BLaER1 treated with 17β-estradiol and CSF1 and Interleukin-3, amounts not matched to agents 10 nM and 100 nM (cell line): ENCODE data around the gene DLG2.

Experiments
- H3K27ac ChIP-seq, 11 experiments: shearing (Covaris generic); formaldehyde crosslinking; 2 replicates each; pipeline ENCODE4 v1.8.1; 2022
- H3K27me3 ChIP-seq, 11 experiments: shearing (Covaris generic); formaldehyde crosslinking; 2 replicates each; pipeline ENCODE4 v1.8.1; 2022
- H3K36me3 ChIP-seq, 11 experiments: shearing (Covaris generic); formaldehyde crosslinking; 2 replicates each; pipeline ENCODE4 v1.8.1; 2022
- H3K4me1 ChIP-seq, 10 experiments: shearing (Covaris generic); formaldehyde crosslinking; 2 replicates each; pipeline ENCODE4 v1.8.1; 2022
- H3K4me2 ChIP-seq, 11 experiments: shearing (Covaris generic); formaldehyde crosslinking; 2 replicates each; pipeline ENCODE4 v1.8.1; 2022
- H3K4me3 ChIP-seq, 10 experiments: shearing (Covaris generic); formaldehyde crosslinking; 2 replicates each; pipeline ENCODE4 v1.8.1; 2022
- H3K9ac ChIP-seq, 11 experiments: shearing (Covaris generic); formaldehyde crosslinking; 2 replicates each; pipeline ENCODE4 v1.8.1; 2022
- H3K9me3 ChIP-seq, 11 experiments: shearing (Covaris generic); formaldehyde crosslinking; replicated peaks in 1 of 11; 2 replicates each; pipeline ENCODE4 v1.8.1; 2022
- H4K20me1 ChIP-seq, 11 experiments: shearing (Covaris generic); formaldehyde crosslinking; 2 replicates each; pipeline ENCODE4 v1.8.1; 2022
- Cebpa-rat ChIP-seq, 11 experiments: shearing (Covaris generic); IDR thresholded peaks; 2 replicates each; pipeline ENCODE4 v1.8.1; 2022

The DLG2 gene

DNA sequence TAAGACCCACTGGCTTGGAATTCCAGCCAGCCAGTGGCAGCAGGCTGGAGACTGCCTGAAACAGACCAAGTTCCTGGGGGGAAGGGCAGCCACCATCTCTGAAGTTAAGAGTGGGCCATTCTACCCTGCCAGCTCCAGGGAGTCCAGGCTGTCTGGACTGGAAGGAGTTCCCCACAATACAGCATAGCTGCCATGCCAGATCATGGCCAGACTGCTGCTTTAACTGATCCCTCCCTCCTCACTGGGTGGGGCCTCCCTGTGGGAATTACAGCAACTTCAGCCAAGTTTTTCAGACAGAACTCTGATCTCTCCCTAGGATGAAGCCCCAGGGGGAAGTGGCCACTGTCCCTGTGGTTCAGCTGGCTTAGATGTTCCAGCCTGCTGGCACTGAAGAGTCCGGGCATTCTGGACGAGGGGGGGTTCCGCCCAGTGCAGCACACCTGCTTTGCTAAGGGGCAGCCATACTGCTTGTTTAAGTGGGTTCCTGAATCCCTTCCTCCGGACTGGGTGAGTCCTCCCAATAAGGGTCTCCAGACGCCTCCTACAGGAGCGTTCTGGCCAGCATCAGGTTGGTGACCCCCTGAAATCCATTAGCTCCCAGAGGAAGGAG is 455.4 kb downstream of the DLG2 start:
- Histone ChIP-seq H3K27me3 (no peaks in the 10 kb centered on the region), H3K4me1 (no peaks in the 10 kb centered on the region), H3K4me3 (no peak overlapping the region), H3K9me3 (peaks cover 0 to 25% (median 6%) of the 10 kb centered on the region in 11 experiments; a peak in 7 of 22 replicates), H3K4me2 (no peak overlapping the region), H3K27ac (no peak overlapping the region), H3K9ac (no peak overlapping the region), H4K20me1 (no peaks in the 10 kb centered on the region), H3K36me3 (no peaks in the 10 kb centered on the region)
- no peak for TF ChIP-seq Cebpa-rat (IDR thresholded peaks at IDR 0.05)

- no peaks in the 10 kb centered on the region for H3K27me3 ChIP-seq
- no peaks in the 10 kb centered on the region for H4K20me1 ChIP-seq
- H3K36me3 ChIP-seq, result no peaks in the 10 kb centered on the region
- TF ChIP-seq Cebpa-rat (IDR thresholded peaks at IDR 0.05), result no peak
- no peaks in the 10 kb centered on the region for H3K4me1 ChIP-seq
- H3K9me3 ChIP-seq, result peaks cover 0 to 14% (median 4%) of the 10 kb centered on the region in 11 experiments; a peak in 7 of 22 replicates
- H3K4me2 ChIP-seq, result no peak overlapping the region
- H3K27ac ChIP-seq, result no peak overlapping the region
- H3K4me3 ChIP-seq, result no peak overlapping the region
- no peak overlapping the region for H3K9ac ChIP-seq
Measured at GRCh38 chr11:85170184-85170583, 457.0 kb downstream of the DLG2 start.

DNA sequence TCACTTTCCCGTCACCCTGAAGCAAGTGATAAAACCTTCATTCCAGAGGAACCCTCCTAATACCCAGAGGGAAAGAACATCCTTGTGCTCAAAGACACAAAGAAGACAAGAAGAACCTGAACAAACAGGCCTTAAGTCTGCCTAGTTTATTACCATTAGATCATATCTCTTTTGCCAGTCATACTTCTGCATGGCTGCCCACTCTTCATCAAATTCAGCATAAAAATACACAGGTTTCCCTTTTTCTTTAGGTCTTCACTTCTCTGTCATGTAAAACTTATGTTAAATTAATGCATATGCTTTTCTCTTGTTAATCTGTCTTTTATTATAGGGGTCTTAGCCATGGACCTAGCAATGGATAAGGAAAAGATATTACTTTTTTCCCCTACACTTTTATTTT is 459.7 kb downstream of the DLG2 start:
- Histone ChIP-seq H3K27ac (no peak overlapping the region), H3K9me3 (0 out of 22 replicates have a peak, but pooled peaks cover 0 to 6% (median 0%) of the 10 kb centered on the region in 11 experiments), H3K9ac (no peak overlapping the region), H3K36me3 (no peaks in the 10 kb centered on the region), H3K4me3 (no peak overlapping the region), H3K4me1 (no peaks in the 10 kb centered on the region), H3K4me2 (no peak overlapping the region), H3K27me3 (no peaks in the 10 kb centered on the region), H4K20me1 (no peaks in the 10 kb centered on the region)
- no peak for TF ChIP-seq Cebpa-rat (IDR thresholded peaks at IDR 0.05)

DNA sequence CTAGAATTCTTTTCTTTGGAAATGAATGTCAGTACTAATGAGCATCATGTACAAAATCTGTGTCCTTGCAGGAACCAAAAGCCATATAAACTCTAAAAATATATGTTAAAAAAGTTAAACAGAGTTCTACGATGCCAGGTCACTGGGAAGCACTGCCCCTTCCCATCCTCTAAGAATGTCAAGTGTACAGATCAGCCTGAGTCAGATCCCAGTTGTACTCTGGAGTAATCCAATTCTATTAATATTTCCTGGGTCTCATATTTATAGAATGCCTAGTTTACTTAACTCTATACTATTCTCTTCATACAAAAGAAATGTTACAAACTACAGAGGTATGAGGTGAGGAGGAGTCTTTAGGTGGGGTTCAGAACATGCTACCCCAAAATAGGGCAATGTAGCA is 460.1 kb downstream of the DLG2 start:
- no peak for TF ChIP-seq Cebpa-rat (IDR thresholded peaks at IDR 0.05)
- no peak overlapping the region for H3K27ac ChIP-seq
- H3K36me3 ChIP-seq, result no peaks in the 10 kb centered on the region
- no peaks in the 10 kb centered on the region for H3K4me1 ChIP-seq
- no peak overlapping the region for H3K4me3 ChIP-seq
- no peak overlapping the region for H3K4me2 ChIP-seq
- no peaks in the 10 kb centered on the region for H4K20me1 ChIP-seq
- no peaks in the 10 kb centered on the region for H3K27me3 ChIP-seq
- no peak overlapping the region for H3K9ac ChIP-seq
- 0 out of 22 replicates have a peak, but pooled peaks cover 0 to 6% (median 0%) of the 10 kb centered on the region in 11 experiments for H3K9me3 ChIP-seq

GRCh38 chr11:85165819-85166218 is 461.3 kb downstream of the DLG2 start:
- H3K27ac ChIP-seq, result no peak overlapping the region
- H3K27me3 ChIP-seq, result no peaks in the 10 kb centered on the region
- TF ChIP-seq Cebpa-rat (IDR thresholded peaks at IDR 0.05), result no peak
- no peaks in the 10 kb centered on the region for H3K4me1 ChIP-seq
- no peak overlapping the region for H3K4me2 ChIP-seq
- H4K20me1 ChIP-seq, result no peaks in the 10 kb centered on the region
- H3K36me3 ChIP-seq, result no peaks in the 10 kb centered on the region
- no peak overlapping the region for H3K4me3 ChIP-seq
- no peak overlapping the region for H3K9ac ChIP-seq
- H3K9me3 ChIP-seq, result no peaks in the 10 kb centered on the region

GRCh38 chr11:85164743-85165142 is 462.4 kb downstream of the DLG2 start:
- Histone ChIP-seq H3K4me3 (no peak overlapping the region), H3K9me3 (no peaks in the 10 kb centered on the region), H3K27ac (no peak overlapping the region), H3K4me2 (no peak overlapping the region), H3K9ac (no peak overlapping the region), H3K27me3 (no peaks in the 10 kb centered on the region), H3K36me3 (no peaks in the 10 kb centered on the region), H4K20me1 (no peaks in the 10 kb centered on the region), H3K4me1 (no peaks in the 10 kb centered on the region)
- no peak for TF ChIP-seq Cebpa-rat (IDR thresholded peaks at IDR 0.05)

DNA sequence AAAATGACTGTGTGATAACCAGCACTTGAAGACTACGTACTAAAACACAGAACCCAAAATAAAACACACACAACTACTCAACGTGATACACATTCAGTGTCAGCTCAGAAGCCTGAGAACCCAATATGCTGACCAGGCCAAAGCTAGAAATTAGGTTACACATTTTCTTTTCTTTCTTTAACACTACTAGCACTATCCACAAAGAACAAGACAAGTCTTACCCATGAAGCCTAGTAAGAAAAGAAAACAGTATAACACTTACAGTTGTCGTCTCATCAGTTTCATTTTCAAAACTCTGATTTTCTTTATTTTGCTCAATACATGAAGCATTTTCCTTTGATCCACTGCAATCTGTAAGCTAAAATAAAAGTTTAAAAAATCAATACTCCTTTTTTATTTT is 472.9 kb downstream of the DLG2 start:
- no peak for TF ChIP-seq Cebpa-rat (IDR thresholded peaks at IDR 0.05)
- H3K4me1 ChIP-seq, result no peaks in the 10 kb centered on the region
- H3K4me3 ChIP-seq, result no peak overlapping the region
- peaks cover 0 to 32% (median 0%) of the 10 kb centered on the region in 11 experiments; a peak in 5 of 22 replicates for H3K9me3 ChIP-seq
- no peak overlapping the region for H3K27ac ChIP-seq
- H4K20me1 ChIP-seq, result no peaks in the 10 kb centered on the region
- no peak overlapping the region for H3K4me2 ChIP-seq
- H3K9ac ChIP-seq, result no peak overlapping the region
- H3K36me3 ChIP-seq, result no peaks in the 10 kb centered on the region
- H3K27me3 ChIP-seq, result no peaks in the 10 kb centered on the region

DNA sequence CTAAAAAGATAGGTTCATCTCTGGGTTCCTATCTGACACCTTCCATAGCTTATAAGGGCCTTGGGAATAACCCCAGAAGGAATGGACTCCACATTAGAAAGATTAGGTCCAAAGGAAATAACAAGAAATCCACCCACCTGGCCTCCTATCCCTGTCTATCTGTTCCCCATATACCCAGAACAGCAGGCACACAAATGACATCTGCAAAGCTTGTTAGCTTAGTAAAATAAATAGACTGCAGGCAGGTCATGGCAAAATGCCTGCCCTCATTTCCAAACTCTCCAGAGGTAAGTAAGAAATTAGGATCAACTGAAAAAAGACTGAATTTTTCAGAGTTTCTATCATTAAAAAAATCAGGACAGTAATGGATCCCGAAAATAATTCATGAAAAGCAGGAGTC is 489.5 kb downstream of the DLG2 start:
- no peak overlapping the region for H3K9ac ChIP-seq
- H3K4me2 ChIP-seq, result no peak overlapping the region
- no peak for TF ChIP-seq Cebpa-rat (IDR thresholded peaks at IDR 0.05)
- no peaks in the 10 kb centered on the region for H3K36me3 ChIP-seq
- H3K27ac ChIP-seq, result no peak overlapping the region
- H3K9me3 ChIP-seq, result peaks cover 0 to 7% (median 5%) of the 10 kb centered on the region in 11 experiments; a peak in 7 of 22 replicates
- no peak overlapping the region for H3K4me3 ChIP-seq
- no peaks in the 10 kb centered on the region for H3K27me3 ChIP-seq
- no peaks in the 10 kb centered on the region for H3K4me1 ChIP-seq
- no peaks in the 10 kb centered on the region for H4K20me1 ChIP-seq

GRCh38 chr11:85133636-85134035 is 493.5 kb downstream of the DLG2 start:
- Histone ChIP-seq H3K27me3 (no peaks in the 10 kb centered on the region), H3K9me3 (no peaks in the 10 kb centered on the region), H3K9ac (no peak overlapping the region), H4K20me1 (no peaks in the 10 kb centered on the region), H3K4me3 (no peak overlapping the region), H3K27ac (no peak overlapping the region), H3K4me1 (no peaks in the 10 kb centered on the region), H3K4me2 (no peak overlapping the region), H3K36me3 (no peaks in the 10 kb centered on the region)
- no peak for TF ChIP-seq Cebpa-rat (IDR thresholded peaks at IDR 0.05)

DNA sequence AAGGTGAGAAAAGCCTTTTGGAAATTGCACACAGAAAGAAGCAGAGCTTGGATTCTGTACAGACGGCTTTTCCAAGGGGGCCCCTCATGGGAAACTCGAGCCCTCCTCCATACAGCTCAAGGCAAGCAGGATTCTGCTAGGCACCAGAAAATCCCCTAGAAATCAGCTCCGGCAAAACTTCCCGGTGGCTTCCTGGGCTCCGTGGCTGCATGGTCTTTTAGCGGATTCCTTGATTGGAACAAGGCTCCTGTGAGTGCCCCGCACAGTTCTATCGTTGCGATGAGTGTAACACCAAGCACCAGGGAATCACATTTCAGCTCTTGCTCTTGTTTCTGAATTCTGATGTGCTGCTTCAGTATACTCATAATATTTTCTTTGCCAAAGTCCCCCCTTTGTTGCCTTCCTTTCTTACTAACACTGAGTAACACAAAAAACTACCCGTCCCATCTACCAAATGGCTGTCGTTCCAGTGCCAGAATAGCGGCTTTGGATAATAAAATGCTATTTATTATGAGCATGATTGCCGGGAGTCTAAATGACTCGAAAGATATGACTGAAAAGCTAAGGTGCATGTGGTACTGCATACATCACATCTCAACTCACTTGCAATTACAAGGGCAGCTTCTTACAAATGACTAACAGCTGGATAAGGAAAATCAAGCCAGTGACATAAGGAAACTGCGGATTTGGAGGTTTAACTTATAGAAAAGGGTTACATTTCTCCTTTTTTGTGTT is 494.1 kb downstream of the DLG2 start:
- Histone ChIP-seq H3K4me1 (no peaks in the 10 kb centered on the region), H3K4me2 (no peak overlapping the region), H3K4me3 (no peak overlapping the region), H4K20me1 (no peaks in the 10 kb centered on the region), H3K27me3 (no peaks in the 10 kb centered on the region), H3K9me3 (no peaks in the 10 kb centered on the region), H3K27ac (no peak overlapping the region), H3K9ac (no peak overlapping the region), H3K36me3 (no peaks in the 10 kb centered on the region)
- TF ChIP-seq Cebpa-rat (IDR thresholded peaks at IDR 0.05), result no peak
